Measurements from ENCODE around the gene MAP3K19.
A peak's percentile ranks its signal among the peaks of the same experiment; 100 is the strongest.
"Not testable (repeated sequence)": the region's sequence is repeated elsewhere in the genome, so short reads cannot be mapped to it uniquely, and the experiment has no call there.

Gene MAP3K19

GRCh38 chr2:135050132-135050531, 2.9 kb upstream of the MAP3K19 start:
- no peak for DNase-seq

DNA sequence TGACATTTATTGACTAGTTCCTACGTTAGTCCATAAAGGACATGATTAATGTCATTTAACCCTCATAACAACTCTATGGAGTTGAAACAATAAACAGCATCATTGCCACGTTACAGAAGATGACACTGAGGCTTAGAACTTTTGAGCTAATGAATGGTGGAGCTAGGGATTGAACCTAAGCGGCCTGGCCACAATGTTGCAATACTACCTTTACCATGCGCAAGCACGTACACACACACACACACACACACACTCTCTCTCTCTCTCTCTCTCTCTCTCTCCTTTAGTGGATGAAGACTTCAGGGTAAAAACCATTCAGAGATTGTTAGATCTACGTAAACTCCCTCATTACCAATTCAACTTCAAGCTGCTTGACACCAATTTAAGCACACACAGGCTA, 875 bp upstream of the MAP3K19 start:
- no peak for DNase-seq

DNA sequence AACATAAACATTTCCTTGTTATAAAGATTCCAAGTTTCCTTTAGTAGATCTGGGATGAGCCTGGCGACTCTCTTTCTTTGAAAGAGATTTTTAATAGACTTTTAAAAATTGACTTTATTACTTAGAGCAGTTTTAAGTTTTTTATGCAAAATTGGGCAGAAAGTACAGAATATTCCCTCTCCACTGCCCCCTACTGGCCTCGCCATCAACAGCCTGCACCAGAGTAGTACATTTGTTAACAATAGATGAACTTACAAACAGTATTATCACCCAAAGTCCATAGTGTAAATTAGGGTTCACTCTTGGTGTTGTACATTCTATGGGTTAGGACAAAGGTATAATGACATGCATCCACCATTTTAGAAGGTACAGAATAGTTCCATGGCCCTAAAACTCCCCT, 3.9 kb downstream of the MAP3K19 start:
- no peak for DNase-seq

- no peak for DNase-seq
These were observed 9.4 kb downstream of the MAP3K19 start for GRCh38 chr2:135037831-135038230.

GRCh38 chr2:135033216-135033615, 14.0 kb downstream of the MAP3K19 start:
- not testable (repeated sequence) for DNase-seq

- DNase-seq: no peak
These were observed 16.4 kb downstream of the MAP3K19 start for GRCh38 chr2:135030826-135031225.

DNA sequence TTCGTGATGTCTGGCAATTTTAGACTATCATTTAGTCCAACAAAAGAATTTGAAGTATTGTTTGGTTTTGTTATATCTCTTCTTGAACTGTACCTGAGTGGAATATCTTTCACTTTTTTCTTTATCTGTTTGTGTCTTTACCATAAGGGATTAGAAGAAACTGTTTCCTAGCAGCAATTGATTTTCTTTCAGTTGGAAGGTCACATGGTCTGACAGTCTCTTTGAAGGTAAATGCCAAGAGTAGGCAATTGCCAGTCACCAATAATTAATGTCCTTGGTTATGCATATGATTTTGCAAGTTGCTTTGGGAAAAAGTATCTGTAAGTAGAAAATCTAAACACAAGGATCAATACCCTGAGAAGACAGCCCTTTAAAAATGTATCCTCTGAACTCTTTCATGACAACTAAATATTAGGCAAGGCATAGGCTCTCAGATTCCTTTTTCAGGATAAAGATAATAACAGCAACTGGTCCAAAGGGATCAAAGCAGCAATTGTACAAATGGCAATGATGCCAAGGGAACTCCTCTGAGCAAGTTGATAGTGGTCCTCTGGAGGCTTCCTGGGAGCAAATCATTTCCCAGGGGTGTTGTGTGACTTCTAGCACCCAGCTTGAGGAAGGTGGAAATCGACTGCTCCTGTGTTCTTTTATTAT, 17.6 kb downstream of the MAP3K19 start:
- no peak for DNase-seq

DNA sequence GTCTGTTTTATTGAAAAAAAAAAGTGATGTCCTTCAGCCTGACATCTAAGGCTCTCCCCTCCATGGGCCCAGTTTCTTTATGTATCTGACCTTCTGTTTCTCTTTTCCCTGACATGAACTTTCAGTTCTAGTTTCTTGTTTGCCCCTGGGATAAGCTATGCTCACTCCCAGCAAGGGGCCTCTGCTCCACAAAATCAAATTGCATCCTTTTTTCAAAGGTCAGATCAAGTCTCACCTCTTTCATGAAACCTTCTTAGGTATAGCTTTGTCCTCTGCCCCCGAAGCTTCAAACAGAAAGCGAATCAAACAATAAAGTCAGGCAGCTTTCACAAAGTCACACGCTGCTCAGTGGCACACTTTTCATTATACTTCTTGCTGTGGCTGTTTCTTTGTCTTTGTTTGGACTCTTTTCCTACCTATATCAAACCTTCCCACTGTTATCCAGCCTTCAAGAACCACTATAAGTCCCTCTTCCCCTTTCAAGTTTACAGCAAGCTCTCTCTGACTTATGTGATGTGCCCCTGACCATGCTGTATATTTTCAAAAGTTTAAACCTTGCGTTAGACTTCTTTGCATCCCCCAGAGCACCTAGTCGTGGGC, 23.3 kb downstream of the MAP3K19 start:
- no peak for DNase-seq

GRCh38 chr2:135022952-135023880, 24.0 kb downstream of the MAP3K19 start:
- DNase-seq: no peak

- no peak for DNase-seq
These were observed 25.6 kb downstream of the MAP3K19 start for GRCh38 chr2:135021618-135022017.

GRCh38 chr2:135011633-135012032, 35.6 kb downstream of the MAP3K19 start:
- DNase-seq: no peak

- no peak for DNase-seq
These were observed 36.9 kb downstream of the MAP3K19 start for GRCh38 chr2:135010200-135010942.

GRCh38 chr2:135009339-135009738, 37.9 kb downstream of the MAP3K19 start:
- no peak for DNase-seq

DNA sequence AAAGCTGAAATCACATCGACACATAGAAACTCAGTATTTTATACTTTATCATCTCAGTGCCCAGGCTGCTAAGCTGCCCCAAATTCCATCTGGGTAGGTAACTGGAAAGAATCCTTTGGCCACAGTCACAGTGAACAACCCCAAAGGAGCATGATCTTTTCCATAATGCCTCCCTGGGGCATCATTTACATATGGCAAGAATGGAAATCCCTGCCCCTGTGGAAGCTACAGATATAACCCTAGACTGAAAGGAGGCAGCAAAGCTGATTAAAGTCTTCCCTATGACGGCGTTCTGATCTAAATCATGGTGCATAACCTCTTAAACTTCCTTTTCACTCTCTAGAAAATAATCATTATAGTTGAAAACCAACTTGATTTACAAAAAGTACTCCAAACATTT, 41.5 kb downstream of the MAP3K19 start:
- DNase-seq: no peak

DNA sequence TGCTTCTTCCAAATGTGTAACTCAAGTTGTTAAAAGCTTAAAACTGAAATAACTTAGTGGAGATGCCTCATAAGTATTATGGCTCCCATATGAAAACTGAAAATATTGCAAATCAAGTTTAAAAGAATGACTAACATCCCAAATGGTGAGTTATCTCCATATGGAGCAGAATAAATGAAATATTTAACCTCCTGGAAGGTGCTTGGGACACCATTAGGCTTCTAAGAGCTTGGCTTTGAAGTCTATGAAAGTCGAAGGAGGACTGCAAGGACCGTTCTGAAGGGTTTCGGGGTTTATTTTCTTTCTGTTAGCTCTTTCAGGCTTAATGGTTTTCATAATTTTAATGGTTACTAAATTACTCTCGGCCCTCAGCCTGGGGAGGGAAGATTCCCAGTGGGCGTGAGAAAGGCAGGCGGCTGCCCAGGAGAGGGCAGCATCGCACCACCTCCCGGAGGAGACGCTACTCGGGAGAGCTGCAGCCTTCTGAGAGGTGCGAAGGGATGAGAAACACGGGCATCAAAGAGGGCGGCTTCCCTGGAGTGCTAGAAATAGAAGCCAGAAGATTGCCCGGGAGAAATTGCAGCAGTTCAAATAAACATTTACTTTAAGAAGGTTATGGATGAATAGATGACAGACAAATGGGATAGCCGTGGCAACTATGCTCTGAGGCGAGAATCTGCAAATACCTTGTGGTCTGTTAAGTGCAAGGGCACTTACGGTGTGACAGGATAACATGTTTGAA, 43.1 kb downstream of the MAP3K19 start:
- peak; percentile 50 for DNase-seq

DNA sequence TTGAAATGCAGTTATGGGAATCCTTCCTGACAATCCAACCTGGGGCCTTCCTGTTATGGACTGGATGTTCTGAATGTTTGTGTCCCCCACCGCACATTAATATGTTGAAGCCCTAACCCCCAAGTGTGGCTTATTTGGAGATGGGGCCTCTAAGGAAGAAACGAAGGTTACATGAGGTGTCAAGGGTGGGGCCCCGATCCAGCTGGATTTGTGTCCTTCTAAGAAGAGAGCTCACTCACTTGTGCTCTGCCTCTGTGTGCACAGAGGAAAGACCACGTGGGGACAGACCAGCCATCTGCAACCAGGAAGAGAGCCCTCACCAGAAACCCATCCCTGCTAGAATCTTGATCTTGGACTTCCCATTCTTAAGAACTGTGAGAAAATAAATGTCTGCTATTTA, 44.4 kb downstream of the MAP3K19 start:
- no peak for DNase-seq

DNA sequence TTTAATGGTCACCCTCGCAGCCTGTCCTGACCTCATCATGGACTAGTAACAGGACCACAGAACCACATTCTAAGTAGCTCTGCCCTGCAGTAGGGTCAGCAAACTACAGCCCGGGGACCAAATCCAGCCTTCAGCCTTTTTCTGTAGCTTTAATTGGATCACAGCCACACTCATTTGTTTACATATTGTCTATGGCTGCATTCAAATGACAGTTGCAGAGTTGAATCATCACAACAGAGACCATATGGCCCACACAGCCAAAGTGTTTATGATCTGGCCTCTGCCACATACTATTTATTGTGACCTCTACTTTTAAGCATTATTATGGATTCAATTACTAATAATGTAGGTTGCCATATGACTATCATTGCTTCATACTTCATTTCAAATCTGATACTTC, 47.7 kb downstream of the MAP3K19 start:
- no peak for DNase-seq

DNA sequence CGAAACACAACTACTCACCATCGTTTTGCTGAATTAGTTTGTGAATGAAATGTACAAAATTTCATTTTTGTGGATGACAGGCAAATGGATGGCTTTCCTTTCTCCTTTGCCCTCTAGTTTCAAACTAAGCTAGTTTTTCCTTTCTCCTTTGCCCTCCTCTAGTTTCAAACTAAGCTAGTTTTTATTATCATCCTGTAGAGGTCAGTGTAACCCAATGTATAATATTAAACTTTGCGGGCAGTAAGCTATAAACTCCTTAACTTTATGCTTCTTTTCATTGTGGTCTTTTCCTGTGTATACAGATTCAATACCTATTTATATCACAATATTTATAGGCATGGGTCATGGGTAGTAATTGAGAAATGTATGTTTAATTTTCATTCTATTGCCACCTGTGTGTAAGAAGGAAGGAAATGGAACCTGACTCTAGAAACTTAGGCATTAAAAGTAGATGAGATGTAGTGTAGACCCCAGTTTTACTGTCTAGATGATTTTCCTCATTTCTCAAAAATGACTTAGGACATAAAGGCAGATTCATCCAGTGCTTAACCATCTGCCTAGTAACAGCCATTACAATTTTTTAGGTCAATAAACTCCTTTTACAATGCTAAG, 58.1 kb downstream of the MAP3K19 start:
- DNase-seq: peak; percentile 14

GRCh38 chr2:134985061-134985460, 62.2 kb downstream of the MAP3K19 start:
- no peak for DNase-seq

- no peak for DNase-seq
These were observed 64.6 kb downstream of the MAP3K19 start for GRCh38 chr2:134982603-134983002.

GRCh38 chr2:134980639-134981038, 66.6 kb downstream of the MAP3K19 start:
- DNase-seq: no peak

DNA sequence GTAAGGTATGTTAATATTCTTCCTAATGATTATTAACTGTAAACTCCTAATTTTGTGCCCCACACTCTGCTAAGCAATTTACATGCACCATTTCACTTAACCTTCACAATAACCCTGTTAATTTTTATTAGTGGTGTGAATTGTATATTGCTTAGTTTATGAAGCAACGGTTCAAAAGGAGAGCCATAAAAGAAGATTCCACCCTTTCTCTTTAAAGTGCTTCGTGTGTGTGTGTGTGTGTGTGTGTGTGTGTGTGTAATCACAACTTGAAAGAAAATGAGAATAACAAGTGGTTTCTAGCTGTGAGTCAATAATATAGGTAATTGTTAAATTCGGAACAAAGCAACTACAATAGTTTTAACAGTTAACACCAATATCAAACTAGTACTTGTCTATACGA, 68.0 kb downstream of the MAP3K19 start:
- no peak for DNase-seq

All from central memory CD4-positive, alpha-beta T cell (primary cell).